HG02759 (cell line): Measurements from ENCODE around the gene LPP.

ENCODE experiments used
- ATAC-seq: cut with Tn5 transposase; IDR thresholded peaks from one replicate; pipeline ENCODE4 v1.9.1; 2021; ENCODE audit warnings: mild to moderate bottlenecking, moderate library complexity; ENCODE audit not compliant: unreplicated experiment

LPP gene

DNA sequence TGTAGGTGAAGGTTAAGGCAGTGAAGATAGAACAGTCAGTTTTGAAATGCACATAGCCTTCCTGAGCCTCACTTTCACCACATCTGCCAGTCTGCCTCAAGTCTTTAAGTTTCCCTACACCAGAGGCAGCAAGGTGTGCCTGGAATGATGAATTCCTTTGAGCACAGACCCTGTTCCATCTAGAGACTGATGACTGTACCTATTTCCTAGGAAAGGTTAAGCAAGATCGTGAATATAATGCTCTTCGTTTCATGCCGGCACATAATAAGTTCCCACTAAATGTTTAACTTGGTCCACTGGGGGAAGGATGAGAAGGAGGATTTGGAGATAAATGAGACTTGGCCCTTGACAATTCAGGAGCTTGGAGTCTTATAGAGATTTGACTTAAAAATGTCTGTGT is 141.9 kb downstream of the LPP start:
- ATAC-seq = no peak

DNA sequence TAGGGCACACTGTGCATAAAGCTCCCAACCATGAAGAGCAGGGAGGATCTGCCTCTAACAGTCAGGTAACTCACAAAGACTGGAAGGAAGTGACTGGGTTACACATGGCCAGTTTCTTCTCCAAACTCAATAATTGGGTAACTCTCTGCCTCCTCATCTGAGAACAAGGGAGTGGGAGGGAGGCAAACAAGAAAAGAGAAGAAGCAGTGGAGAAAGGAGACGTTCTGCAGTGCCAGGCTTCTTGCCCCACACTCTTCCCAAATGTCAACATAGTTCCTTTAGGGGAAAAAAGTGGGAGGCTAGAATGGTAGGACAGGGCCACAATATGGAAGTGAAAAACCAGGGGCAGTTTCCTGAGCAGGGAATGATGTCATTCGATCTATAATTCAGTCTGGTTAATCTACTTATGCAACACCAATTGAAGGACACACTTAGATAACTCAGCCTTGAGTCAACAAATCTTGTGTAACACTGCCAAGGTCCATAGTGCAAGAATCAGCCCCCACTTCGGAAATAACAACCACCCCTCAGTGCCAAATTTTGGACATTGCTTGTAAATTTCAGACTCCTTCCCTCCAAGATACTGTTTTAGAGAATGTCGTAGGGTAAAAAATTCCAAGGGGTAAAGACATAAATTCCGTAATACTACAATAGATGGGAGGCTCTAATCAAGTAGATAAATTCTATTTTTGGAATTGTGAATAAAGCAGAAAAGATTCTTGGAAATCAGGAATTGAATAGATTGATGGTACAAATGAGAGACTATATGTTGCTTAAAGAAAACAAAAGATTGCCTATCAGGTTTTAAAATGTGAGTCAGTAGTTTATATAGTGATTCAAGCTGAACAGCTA is 143.0 kb downstream of the LPP start:
- ATAC-seq = no peak

DNA sequence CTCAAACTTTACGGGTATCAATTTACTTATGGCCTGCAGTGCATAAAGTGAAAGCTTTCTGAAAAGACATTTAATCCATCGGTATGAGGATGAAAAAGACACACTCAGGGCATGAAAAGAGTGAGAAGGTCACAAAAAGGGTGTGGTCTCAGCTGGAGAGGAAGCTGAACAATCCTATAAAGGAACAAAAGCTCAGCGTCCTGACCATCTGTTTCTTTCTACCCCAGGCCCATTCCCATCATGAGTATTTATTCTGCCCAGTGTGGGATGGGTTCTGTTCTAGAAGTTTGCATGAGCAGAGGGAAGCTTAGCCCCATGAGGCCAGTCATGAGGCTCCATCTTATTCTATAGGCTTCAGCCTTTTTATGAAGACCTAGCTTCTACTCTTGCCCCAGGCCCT is 144.6 kb downstream of the LPP start:
- ATAC-seq = no peak

DNA sequence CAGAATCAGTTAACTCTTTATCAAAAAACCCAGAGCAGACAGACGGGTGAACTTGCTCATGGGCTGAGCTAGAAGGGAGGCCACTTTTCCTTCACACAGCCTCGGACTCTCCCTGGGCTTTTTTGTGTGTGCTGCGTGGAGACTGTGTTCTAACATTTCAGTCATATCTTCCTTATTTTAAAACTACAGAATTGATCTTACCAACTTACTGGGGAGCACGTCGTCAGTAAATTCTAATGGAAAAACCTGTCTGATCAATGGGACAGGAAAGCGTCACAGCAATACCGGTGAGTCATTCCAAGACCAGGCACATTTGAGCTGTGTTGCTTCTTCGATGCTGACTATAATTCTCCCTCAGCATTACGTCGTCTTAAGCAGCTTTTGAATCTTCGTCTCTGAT is 145.1 kb downstream of the LPP start:
- no peak for ATAC-seq

DNA sequence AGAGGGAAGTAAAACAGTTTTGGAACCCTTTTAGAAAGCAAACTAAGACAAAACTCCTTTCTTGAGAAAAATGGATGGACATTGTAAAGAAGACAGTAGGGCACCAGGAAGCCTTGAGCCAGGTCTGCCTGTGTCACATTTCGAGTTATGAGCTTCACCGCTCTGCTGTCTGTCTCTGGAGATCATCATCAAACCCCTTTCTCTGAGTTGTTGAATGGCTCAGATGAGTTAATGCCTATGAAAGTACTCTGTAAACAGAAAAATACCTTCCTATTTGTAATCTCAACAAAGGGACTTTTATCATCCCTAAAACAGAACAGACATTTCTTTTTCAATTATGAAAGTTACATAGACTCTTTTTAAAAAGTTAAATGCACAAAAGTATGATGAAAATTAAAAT is 145.8 kb downstream of the LPP start:
- no peak for ATAC-seq

DNA sequence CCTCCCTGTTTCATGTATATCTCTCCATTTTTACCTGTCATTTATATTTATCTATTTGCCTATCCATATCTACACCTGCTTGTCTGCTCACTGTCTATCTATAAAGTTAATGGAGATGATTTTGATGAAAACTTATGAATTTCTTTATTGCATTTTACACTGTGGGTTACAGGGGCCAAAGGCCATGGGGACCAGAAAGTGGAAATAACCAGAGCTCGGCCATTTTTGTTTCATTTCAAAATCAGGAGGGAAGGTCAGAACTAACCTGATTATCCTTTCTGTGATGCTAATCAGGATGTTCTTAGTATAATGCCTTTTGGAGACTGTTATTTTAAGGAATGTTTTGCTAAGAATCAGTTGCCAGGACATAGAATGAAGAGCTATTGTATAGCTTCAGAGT is 147.2 kb downstream of the LPP start:
- no peak for ATAC-seq

DNA sequence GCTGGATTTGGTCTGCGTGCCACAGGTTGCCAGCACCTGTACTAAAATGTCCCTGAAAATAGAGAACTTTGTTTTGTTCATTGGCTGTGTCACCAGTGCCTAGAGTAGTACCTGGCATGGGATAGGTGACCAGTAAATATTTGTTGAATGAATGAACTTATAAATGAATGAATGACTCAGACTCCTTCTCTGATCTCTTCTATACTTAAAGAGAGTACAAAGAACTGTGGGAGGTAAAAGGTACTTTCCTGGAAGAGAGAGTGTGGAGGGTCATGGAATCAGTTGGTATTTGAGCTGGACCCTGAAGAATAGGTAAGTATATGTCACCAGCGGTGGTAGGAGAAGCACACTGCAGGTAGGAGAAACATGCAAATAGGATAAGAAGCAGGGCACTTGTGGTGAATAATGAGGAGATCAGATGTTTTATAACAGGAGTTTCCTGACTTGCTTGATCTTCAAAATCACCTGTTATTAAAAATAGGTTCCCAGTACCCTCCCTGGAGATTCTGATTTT is 149.4 kb downstream of the LPP start:
- ATAC-seq = no peak

DNA sequence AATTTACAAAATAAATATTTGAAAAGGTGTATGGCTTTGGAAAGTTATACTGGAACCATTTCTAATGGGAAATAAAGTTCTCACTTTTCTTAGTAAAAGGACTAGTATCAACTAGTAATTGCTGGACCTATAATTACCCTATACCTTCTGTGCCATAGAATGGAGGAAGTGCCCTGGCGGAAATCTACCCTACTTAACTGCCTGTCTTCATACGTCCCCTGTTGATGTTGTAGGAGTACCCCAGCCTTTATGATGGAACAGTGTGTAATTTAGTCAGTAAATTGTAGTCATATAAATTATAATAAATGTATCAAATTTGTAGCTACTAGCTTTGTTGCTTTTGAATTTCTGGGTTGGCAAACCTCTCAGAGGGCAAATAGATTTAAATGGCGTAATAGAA is 149.9 kb downstream of the LPP start:
- no peak for ATAC-seq

DNA sequence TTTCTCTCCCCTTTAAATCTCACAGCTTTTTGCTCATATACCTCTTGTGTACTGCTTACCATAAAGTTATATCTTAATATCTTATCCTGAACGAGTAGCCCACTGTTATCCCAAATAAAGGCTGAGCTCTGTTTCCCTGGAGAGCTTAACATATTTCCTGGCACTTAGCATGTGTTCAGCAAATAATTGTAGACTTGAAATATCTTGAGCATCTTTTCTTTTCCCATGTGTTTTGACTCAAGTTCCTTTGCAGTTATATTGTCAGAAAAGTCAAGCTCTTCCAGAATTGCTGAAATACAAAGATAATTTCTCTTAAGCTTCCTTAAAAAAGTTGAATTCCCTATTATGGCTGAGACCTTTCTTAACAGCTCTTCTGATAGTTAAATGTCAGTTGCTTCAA is 150.5 kb downstream of the LPP start:
- ATAC-seq = no peak

DNA sequence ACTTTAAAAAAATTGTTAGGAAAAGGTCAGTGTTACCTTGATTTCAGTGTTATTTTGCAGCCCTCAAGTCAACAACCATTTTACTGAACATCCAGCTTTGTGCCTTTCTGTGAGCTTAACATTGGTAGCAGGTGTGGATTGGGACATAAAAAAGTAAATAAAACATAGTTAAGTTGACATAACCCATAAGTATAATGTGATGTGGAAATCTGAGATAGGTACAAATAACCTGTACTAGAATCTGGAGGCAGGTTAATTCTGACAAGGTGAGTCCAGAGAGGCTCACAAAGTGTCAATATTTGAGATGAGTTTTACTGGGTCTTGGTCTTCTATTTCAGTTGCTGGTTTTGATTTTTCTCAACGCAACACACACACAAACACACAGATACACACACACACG is 151.3 kb downstream of the LPP start:
- ATAC-seq = no peak

DNA sequence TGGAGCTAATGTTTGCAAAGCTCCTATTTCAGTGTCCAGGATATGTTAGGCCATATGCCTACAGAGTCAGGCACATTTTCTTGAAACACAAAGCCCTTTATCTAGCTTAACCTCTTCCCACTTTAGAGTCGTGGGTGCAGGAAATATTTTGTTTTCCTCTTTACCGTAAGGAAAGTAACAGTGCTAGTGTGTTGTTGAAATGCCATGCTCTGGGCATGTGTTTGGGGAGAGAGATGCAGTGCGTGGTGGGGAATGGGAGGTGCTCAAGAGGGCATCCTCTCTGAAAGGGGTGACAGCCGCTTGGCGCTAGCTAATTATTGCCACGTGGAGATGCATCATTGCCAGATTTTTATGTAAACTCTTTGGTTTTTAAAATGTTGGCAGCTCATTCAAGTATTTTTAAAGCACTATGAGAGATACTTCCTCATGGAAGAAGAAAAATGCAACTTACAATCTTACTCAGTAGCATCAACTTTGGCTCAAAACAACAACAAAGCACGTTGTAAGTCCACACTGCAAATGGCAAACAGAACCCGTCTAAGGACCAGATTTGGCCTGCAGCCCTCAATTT is 152.6 kb downstream of the LPP start:
- no peak for ATAC-seq

DNA sequence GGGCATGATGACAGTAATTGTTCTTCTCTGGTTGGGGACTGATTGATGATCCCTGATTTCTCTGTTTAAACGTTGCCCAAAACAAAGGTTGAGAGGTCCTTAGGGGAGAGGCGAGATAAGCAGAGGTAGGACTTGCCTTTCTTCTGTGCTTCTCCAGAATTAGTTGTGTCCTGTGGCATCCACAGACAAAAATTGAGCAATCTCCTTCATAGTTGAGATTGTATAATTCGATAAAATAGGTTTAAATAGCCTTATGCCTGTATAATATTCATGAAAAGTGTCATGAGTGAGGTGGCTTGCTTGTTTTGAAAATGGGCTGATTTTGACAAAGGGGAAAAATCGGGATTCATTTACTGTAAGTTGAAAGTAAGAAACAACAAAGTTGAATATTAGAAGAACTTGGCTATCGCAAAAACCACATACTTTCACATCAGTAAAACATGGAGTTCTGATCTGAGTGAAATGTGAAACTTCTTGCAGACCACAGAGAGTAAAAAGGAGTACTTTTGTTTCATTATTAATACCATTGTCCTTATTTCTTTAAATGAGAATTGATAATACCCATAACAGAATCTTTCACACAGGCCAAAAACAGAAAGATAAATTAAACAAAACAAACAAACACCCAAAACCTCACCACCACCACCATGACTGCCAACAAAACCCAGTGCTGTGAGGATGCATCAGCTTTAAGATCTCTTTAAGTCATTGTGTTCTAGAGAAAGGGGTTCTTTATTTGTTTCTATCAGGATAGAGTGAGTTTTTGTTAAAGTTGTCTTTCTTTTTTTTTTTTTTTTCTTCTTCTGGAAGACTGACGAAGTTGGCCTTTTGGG is 155.7 kb downstream of the LPP start:
- peak; percentile 93 for ATAC-seq

DNA sequence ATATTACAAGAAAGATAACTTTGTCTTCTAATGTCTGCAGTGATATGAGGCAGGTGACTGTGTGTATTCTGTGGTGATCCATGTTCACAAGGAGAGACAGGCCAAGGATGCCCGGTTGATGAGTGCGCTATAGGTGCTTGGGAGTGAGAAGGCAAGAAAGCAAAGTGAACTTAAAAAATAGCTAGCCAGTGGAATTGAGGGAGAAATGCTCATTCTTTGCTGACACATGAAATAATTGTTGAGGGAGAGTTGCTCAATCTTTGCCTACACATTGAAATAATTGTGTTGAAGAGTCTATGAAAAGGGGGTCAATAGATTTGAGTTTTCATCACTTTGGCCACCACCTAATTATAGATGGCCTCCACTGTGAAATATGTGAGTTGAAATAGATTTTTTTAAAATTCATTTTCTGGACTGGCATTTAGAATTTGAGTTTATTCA is 156.3 kb downstream of the LPP start:
- ATAC-seq = peak; percentile 11

DNA sequence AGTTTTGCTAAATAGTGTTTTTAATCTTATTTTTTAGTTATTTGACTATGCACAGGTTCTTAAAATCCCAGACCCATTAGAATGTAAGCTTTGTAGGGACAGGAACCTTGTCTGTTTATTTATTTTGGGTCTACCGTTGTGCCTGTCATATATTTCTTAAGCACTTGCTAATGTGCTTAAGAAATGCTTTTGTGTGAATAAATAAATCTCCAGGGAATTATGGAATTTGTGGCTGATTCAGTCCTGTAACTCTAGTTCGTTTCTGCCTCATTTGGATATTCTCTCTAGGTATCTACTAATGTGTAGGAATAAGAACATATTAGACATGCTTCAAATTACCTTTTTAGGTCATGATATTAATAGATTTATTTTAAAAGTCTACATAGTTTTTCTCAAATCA is 161.6 kb downstream of the LPP start:
- no peak for ATAC-seq

DNA sequence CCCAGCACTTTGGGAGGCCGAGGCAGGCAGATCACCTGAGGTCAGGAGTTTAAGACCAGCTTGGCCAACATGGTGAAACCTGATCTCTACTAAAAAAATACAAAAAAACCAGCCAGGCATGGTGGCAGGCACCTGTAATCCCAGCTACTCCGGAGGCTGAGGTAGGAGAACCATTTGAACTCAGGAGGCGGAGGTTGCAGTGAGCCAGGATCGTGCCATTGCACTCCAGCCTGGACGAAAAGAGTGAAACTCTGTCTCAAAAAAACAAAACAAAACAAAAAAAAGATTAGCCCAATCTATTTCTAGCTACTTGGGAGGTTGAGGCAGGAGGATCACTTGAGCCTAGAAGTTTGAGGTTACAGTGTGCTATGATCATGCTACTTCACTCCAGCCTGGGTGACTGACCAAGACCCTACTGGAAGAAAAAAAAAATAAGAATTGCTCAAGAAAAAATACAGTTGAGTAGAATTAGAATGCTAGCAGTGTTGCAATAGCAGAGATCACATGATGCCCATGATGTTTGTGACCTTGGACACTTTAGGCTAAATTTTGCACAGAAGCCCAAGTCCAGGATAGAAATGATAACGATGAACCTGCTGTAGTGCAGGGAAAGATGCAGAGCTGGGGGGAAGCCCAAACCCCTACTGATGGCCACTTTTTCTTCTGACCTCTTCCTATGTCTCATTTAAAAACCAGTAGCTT is 162.2 kb downstream of the LPP start:
- ATAC-seq = no peak

DNA sequence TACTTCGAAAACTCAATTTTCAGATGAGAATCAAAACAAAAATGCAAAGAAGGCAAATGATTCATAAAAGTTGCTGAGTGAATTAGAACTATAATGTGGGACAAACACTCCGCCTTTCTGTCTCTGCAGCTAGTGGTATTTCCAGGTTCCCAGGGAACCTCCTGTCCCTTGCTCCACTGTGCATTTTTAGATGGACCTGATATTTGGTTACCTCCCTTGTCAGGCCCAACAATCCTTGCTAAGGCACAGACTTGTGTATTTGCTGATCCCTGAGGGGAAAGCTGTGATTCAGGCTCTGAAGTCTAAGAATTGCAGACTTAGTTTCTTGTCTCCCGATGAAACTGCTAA is 162.7 kb downstream of the LPP start:
- ATAC-seq = no peak

DNA sequence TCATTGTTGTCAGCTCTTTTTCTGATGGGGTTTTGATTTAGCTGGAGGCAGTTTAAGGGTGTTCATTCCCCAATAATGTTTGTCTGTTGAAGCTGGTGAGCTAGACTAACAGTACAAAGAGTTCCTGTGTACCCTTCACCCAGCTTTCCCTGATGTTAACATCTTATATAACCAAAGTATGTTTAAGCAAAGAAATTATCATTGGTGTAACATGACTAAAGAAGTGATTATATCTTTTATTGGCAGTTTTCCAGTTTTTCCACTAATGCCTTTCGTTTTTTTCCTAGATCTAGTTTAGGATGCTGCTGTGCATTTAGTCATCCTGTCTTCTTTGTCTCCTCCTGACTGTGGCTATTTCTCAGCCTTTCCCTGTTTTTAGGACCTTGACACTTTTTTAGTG is 165.6 kb downstream of the LPP start:
- no peak for ATAC-seq

DNA sequence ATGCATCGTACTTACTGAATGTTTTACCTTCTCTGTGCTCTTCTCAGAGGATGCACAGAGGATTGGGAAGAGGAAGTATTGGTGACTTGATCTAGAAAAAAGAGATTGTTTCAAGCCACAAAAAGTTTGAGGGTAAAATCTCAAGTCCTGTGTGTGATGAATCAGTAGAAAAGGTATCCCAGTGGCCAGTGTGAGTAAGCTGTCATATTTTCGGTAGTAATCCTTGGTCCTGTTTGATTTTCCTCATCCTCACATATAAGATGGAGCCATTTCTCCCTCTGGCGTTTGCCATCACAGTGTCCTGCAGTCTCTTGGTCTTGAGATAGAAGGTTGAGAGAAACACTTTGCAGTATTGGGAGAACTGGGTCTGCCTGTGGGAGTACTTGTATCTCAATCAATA is 166.8 kb downstream of the LPP start:
- no peak for ATAC-seq

DNA sequence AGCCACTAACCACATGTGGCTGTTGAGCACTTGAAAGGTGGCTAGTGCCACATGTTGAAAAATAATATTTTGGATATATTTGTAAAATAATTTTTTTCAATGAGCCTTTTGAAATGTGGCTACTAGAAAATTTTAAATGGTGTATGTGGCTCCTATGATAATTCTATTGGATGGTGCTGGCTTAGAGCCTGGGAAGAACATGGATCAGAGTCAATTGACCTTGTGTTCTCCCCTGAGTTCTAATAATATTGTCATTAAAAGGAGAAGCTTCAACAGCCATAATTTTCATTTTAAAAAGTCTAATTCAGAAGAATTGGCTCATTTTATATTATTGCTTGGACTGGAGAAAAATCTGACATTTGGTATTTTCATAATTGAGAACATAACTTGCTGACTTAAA is 167.3 kb downstream of the LPP start:
- ATAC-seq = no peak

DNA sequence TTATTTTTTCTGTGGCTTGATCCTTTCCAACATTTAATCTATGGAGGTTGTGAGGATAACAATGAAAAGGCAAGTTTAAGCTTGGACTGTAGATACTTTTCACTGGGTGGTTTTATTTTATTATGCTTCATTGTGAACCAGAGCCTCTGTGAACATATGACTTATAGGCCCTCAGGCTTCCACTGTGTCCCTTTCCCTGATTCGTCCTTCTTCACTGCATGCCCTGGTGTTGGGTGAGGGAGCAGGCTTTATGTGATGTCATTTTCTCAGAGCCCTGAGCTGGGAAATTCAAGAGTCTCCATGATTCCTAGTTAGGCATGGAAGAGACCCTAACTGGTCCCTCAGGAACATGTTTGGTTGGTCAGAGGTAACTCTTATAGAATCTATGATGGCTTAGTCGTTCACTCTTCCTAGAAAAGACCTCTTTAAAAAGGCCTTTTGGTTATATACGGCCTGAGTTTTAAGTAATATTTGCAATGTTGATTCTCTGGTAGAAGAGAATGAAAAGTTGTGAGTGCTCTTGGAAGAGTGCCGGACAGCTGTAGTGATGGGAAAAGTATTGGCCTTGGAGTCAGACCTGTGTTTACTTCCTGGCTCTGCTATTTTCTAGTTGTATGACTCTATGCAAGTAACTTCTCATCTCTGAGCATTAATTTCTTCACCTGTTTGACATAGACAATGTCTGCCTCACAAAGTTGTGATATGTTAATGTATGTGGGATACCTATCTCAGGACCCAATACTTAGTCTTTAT is 168.4 kb downstream of the LPP start:
- no peak for ATAC-seq
